AG09309 (cell line): ENCODE measurements around the gene ZNF519.

Source experiments
- DNase-seq: peaks from one replicate; pipeline ENCODE4 v3.0.0-alpha.2; 2010; ENCODE audit warnings: low read depth
- H3K4me3 ChIP-seq: 2 replicates; pipeline ENCODE4 v1.5.1; 2011; ENCODE audit warnings: mild to moderate bottlenecking, low read depth, low read length, moderate library complexity; ENCODE audit not compliant: control insufficient read depth
- CTCF ChIP-seq: IDR thresholded peaks from 2 replicates; pipeline ENCODE4 v1.5.1; 2011; ENCODE audit warnings: mild to moderate bottlenecking, low read depth, low read length, inconsistent platforms; ENCODE audit not compliant: insufficient read depth, control insufficient read depth; ENCODE audit errors: missing control alignments

Gene ZNF519

GRCh38 chr18:14089781-14090180 lies 42.5 kb downstream of the ZNF519 start:
- no peak for DNase-seq
- no peak for TF ChIP-seq CTCF
- no peak overlapping the region for H3K4me3 ChIP-seq

GRCh38 chr18:14089191-14089590 lies 43.0 kb downstream of the ZNF519 start:
- TF ChIP-seq CTCF, result no peak
- H3K4me3 ChIP-seq, result no peak overlapping the region
- DNase-seq, result no peak

GRCh38 chr18:14086458-14087231 lies 45.6 kb downstream of the ZNF519 start:
- no peak overlapping the region for H3K4me3 ChIP-seq
- peak; percentile 68 for TF ChIP-seq CTCF
- DNase-seq, result peak; percentile 5

- TF ChIP-seq CTCF, result no peak
- DNase-seq, result no peak
- no peak overlapping the region for H3K4me3 ChIP-seq
Measured at GRCh38 chr18:14085770-14086457, 46.3 kb downstream of the ZNF519 start.

- DNase-seq, result no peak
- H3K4me3 ChIP-seq, result no peak overlapping the region
- TF ChIP-seq CTCF, result no peak
Measured at GRCh38 chr18:14075196-14075595, 57.0 kb downstream of the ZNF519 start.

- TF ChIP-seq CTCF, result peak; percentile 15
- DNase-seq, result no peak
- H3K4me3 ChIP-seq, result no peak overlapping the region
Measured at GRCh38 chr18:14074187-14074586, 58.0 kb downstream of the ZNF519 start.
